Measurements from ENCODE around the gene ZNF668. TPM values are rescaled to one million over a fixed set of nuclear protein-coding genes. Genes with fewer than 3 reads are reported as not detected.

Gene ZNF668
- total and polyA plus RNA-seq, 2 of the 13 experiments (the other 11 are each of a cell fraction or from before 2014, with no cell fraction given) = 3.8 to 9.8 TPM

GRCh38 chr16:31073142-31073969 is 684 bp downstream of the ZNF668 start (continued):
- TF ChIP-seq IKZF4 (CRISPR knock-in tag; IDR thresholded peaks at IDR 0.05; ENCODE audit: borderline replicate concordance, low read depth, not compliant biosample characterization) = peak; percentile 55
- no peak for TF ChIP-seq ZKSCAN8 (CRISPR knock-in tag; IDR thresholded peaks at IDR 0.05; ENCODE audit: borderline replicate concordance)
- no peak for TF ChIP-seq MTF2 (CRISPR knock-in tag; IDR thresholded peaks at IDR 0.05; ENCODE audit: borderline replicate concordance)
- TF ChIP-seq KDM3A (CRISPR knock-in tag; IDR thresholded peaks at IDR 0.05; ENCODE audit: low read depth) = peak; percentile 78; the same call in 1 of the 2 replicates
- peak; percentile 60; the same call in 1 of the 2 replicates for TF ChIP-seq ZNF616 (CRISPR knock-in tag; IDR thresholded peaks at IDR 0.05; ENCODE audit: low read depth)
- no peak for TF ChIP-seq ZNF230 (CRISPR knock-in tag; IDR thresholded peaks at IDR 0.05)
- peak; percentile 49; the same call in 1 of the 2 replicates for TF ChIP-seq ZNF790 (CRISPR knock-in tag; IDR thresholded peaks at IDR 0.05; ENCODE audit: borderline replicate concordance)
- no peak for TF ChIP-seq POLR2AphosphoS2 (IDR thresholded peaks at IDR 0.05; ENCODE audit: low read depth, low read length)
- TF ChIP-seq KLF11 (CRISPR knock-in tag; IDR thresholded peaks at IDR 0.05) = no peak
- peak; percentile 66 for TF ChIP-seq RARG (CRISPR knock-in tag; IDR thresholded peaks at IDR 0.05; ENCODE audit: low read depth)
- TF ChIP-seq NRL (CRISPR knock-in tag; IDR thresholded peaks at IDR 0.05; ENCODE audit: borderline replicate concordance) = no peak
- TF ChIP-seq RXRA (CRISPR knock-in tag; IDR thresholded peaks at IDR 0.05) = no peak; the same call in 1 of the 2 replicates
- TF ChIP-seq NCOA1 (CRISPR knock-in tag; IDR thresholded peaks at IDR 0.05) = no peak; the same call in none of the 2 replicates
- TF ChIP-seq MYPOP (CRISPR knock-in tag; IDR thresholded peaks at IDR 0.05) = peak; percentile 73; the same call in 1 of the 2 replicates
- 0 out of 2 replicates have a peak, but pooled peaks have one; percentile 47 for TF ChIP-seq NFKBIZ (CRISPR knock-in tag; IDR thresholded peaks at IDR 0.05)
- peak; percentile 30; the same call in 1 of the 2 replicates for TF ChIP-seq ARNT2 (CRISPR knock-in tag; IDR thresholded peaks at IDR 0.05; ENCODE audit: low read depth)
- no peak for TF ChIP-seq PREB (CRISPR knock-in tag; IDR thresholded peaks at IDR 0.05)
- peak; percentile 14 for TF ChIP-seq U2AF1 (optimal IDR thresholded peaks at IDR 0.05; ENCODE audit: low read depth, low read length)
- peak; percentile 97 for TF ChIP-seq ZBED4 (CRISPR knock-in tag; IDR thresholded peaks at IDR 0.05; ENCODE audit: borderline replicate concordance)
- TF ChIP-seq TBP (CRISPR knock-in tag; IDR thresholded peaks at IDR 0.05) = no peak
- peak in 1 of 2 experiments; percentile 37; a peak in 1 of 4 replicates for TF ChIP-seq NR2F1 (CRISPR knock-in tag; IDR thresholded peaks at IDR 0.05)

All from HepG2 (cell line).